WTC11 (cell line): Measurements from ENCODE around the gene SH3BGRL3. TPM values are rescaled to one million over a fixed set of nuclear protein-coding genes. Genes with fewer than 3 reads are reported as not detected.

Source experiments
- ATAC-seq: fragments of 200-7000 bp; cut with Tn5 transposase; 2 replicates; pipeline ENCODE4 v1.10.0; 2021; ENCODE audit warnings: mild to moderate bottlenecking, moderate library complexity
- CTCF ChIA-PET: fragments of 300-600 bp; sonication (Branson Sonifier 250); formaldehyde crosslinking; loops from one replicate; lab custom pipeline; 2021; ENCODE audit warnings: antibody characterized with exemption; lab: Charles Lee
- POLR2A ChIA-PET: fragments of 350-600 bp; sonication (Branson Sonifier 250); formaldehyde crosslinking; loops from one replicate; lab custom pipeline; 2021; ENCODE audit warnings: antibody characterized with exemption; lab: Charles Lee
- DNase-seq: peaks from one replicate; pipeline ENCODE4 v3.0.0; 2021; ENCODE audit warnings: low spot score
- H3K27ac Mint-ChIP-seq: 2 replicates; pipeline ENCODE4 v1.8.0; 2021; ENCODE audit warnings: mixed read lengths
- H3K27me3 Mint-ChIP-seq: 2 replicates; pipeline ENCODE4 v1.8.0; 2021; ENCODE audit warnings: low read depth, mild to moderate bottlenecking, moderate library complexity, mixed read lengths
- H3K36me3 Mint-ChIP-seq: 2 replicates; pipeline ENCODE4 v1.8.0; 2021; ENCODE audit warnings: mixed read lengths
- H3K4me1 Mint-ChIP-seq: 2 replicates; pipeline ENCODE4 v1.8.0; 2022; ENCODE audit warnings: mixed read lengths
- H3K4me3 Mint-ChIP-seq: 2 replicates; pipeline ENCODE4 v1.8.0; 2021; ENCODE audit warnings: mild to moderate bottlenecking, moderate library complexity, mixed read lengths
- H3K9me3 Mint-ChIP-seq: 2 replicates; pipeline ENCODE4 v1.8.0; 2021; ENCODE audit warnings: mixed read lengths
- AR ChIP-seq: fragments of 250-450 bp; sonication (Bioruptor Pico); IDR thresholded peaks from 2 replicates; pipeline ENCODE4 v1.9.0; 2021; ENCODE audit warnings: mild to moderate bottlenecking
- ARID4B ChIP-seq: sonication (generic); formaldehyde crosslinking; IDR thresholded peaks from 2 replicates; pipeline ENCODE4 v1.8.0; 2023; ENCODE audit warnings: missing genetic modification reagents, mild to moderate bottlenecking, borderline replicate concordance
- ETV6 ChIP-seq: sonication (generic); formaldehyde crosslinking; IDR thresholded peaks from 2 replicates; pipeline ENCODE4 v1.8.1; 2022; ENCODE audit warnings: mild to moderate bottlenecking, missing genetic modification reagents
- FOXJ3 ChIP-seq: sonication (generic); formaldehyde crosslinking; IDR thresholded peaks from 2 replicates; pipeline ENCODE4 v1.9.0; 2021; ENCODE audit warnings: missing genetic modification reagents, mild to moderate bottlenecking, borderline replicate concordance
- FOXP1 ChIP-seq: sonication (generic); formaldehyde crosslinking; IDR thresholded peaks from 2 replicates; pipeline ENCODE4 v1.8.0; 2022; ENCODE audit warnings: missing genetic modification reagents, mild to moderate bottlenecking, moderate library complexity, borderline replicate concordance
- GABPB1 ChIP-seq: sonication (generic); formaldehyde crosslinking; IDR thresholded peaks from 2 replicates; pipeline ENCODE4 v1.8.1; 2023; ENCODE audit warnings: mild to moderate bottlenecking, missing genetic modification reagents
- IRF2 ChIP-seq: sonication (generic); formaldehyde crosslinking; IDR thresholded peaks from 2 replicates; pipeline ENCODE4 v1.8.0; 2022; ENCODE audit warnings: low read depth, missing genetic modification reagents, borderline replicate concordance
- PRRX2 ChIP-seq: fragments of 250-450 bp; sonication (Bioruptor Pico); IDR thresholded peaks from 2 replicates; pipeline ENCODE4 v1.8.0; 2021; ENCODE audit warnings: mild to moderate bottlenecking
- ZNF263 ChIP-seq: sonication (generic); formaldehyde crosslinking; IDR thresholded peaks from 2 replicates; pipeline ENCODE4 v1.8.1; 2022; ENCODE audit warnings: low read depth, mild to moderate bottlenecking, moderate library complexity, missing genetic modification reagents
- total RNA-seq: library from RNA; stranded (reverse); gene quantifications from 3 replicates; pipeline ENCODE4 v1.2.3, GENCODE V29; 2021
- TF ChIP-seq, protein P1 (sequence below): sonication (generic); formaldehyde crosslinking; IDR thresholded peaks from 2 replicates; pipeline ENCODE4 v1.8.0; 2022; ENCODE audit warnings: mild to moderate bottlenecking, missing genetic modification reagents
- TF ChIP-seq, protein P2 (sequence below): sonication (generic); formaldehyde crosslinking; IDR thresholded peaks from 2 replicates; pipeline ENCODE4 v1.8.0; 2022; ENCODE audit warnings: mild to moderate bottlenecking, missing genetic modification reagents
- TF ChIP-seq, protein P3 (sequence below): sonication (generic); formaldehyde crosslinking; IDR thresholded peaks from 2 replicates; pipeline ENCODE4 v1.8.0; 2022; ENCODE audit warnings: mild to moderate bottlenecking, missing genetic modification reagents
- TF ChIP-seq, protein P4 (sequence below): sonication (generic); formaldehyde crosslinking; IDR thresholded peaks from 2 replicates; pipeline ENCODE4 v1.8.1; 2022; ENCODE audit warnings: mild to moderate bottlenecking, missing genetic modification reagents, moderate library complexity, borderline replicate concordance
- TF ChIP-seq, protein P5 (sequence below): sonication (generic); formaldehyde crosslinking; IDR thresholded peaks from 2 replicates; pipeline ENCODE4 v1.8.1; 2022; ENCODE audit warnings: low read depth, mild to moderate bottlenecking, moderate library complexity, missing genetic modification reagents, borderline replicate concordance
- TF ChIP-seq, protein P6 (sequence below): fragments of 250-450 bp; sonication (Bioruptor Pico); IDR thresholded peaks from 2 replicates; pipeline ENCODE4 v1.9.0; 2021; ENCODE audit warnings: moderate library complexity, mild to moderate bottlenecking, inconsistent platforms, borderline replicate concordance

Gene SH3BGRL3
- total RNA-seq, 1 experiment from 2014 or later: 70.8 TPM

- TF ChIP-seq ARID4B (CRISPR knock-in tag): no peak
- no peak for TF ChIP-seq ZNF263 (CRISPR knock-in tag)
- no peak for TF ChIP-seq ETV6 (CRISPR knock-in tag)
- TF ChIP-seq, protein P1, sequence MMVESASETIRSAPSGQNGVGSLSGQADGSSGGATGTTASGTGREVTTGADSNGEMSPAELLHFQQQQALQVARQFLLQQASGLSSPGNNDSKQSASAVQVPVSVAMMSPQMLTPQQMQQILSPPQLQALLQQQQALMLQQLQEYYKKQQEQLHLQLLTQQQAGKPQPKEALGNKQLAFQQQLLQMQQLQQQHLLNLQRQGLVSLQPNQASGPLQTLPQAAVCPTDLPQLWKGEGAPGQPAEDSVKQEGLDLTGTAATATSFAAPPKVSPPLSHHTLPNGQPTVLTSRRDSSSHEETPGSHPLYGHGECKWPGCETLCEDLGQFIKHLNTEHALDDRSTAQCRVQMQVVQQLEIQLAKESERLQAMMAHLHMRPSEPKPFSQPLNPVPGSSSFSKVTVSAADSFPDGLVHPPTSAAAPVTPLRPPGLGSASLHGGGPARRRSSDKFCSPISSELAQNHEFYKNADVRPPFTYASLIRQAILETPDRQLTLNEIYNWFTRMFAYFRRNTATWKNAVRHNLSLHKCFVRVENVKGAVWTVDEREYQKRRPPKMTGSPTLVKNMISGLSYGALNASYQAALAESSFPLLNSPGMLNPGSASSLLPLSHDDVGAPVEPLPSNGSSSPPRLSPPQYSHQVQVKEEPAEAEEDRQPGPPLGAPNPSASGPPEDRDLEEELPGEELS (CRISPR knock-in tag): no peak
- TF ChIP-seq, protein P2, sequence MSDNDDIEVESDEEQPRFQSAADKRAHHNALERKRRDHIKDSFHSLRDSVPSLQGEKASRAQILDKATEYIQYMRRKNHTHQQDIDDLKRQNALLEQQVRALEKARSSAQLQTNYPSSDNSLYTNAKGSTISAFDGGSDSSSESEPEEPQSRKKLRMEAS (CRISPR knock-in tag): no peak
- TF ChIP-seq AR: no peak
- TF ChIP-seq, protein P3, sequence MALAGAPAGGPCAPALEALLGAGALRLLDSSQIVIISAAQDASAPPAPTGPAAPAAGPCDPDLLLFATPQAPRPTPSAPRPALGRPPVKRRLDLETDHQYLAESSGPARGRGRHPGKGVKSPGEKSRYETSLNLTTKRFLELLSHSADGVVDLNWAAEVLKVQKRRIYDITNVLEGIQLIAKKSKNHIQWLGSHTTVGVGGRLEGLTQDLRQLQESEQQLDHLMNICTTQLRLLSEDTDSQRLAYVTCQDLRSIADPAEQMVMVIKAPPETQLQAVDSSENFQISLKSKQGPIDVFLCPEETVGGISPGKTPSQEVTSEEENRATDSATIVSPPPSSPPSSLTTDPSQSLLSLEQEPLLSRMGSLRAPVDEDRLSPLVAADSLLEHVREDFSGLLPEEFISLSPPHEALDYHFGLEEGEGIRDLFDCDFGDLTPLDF: no peak
- no peak for TF ChIP-seq FOXP1
- no peak for TF ChIP-seq PRRX2 (CRISPR knock-in tag)
- no peak for TF ChIP-seq FOXJ3 (CRISPR knock-in tag)
These were observed 17.3 kb downstream of the SH3BGRL3 start (continued) for GRCh38 chr1:26297057-26297790.

- no peaks in the 10 kb centered on the region for H3K36me3 Mint-ChIP-seq
- POLR2A ChIA-PET: no interaction called here
- H3K27ac Mint-ChIP-seq: no peak overlapping the region
- no peaks in the 10 kb centered on the region for H3K27me3 Mint-ChIP-seq
- CTCF ChIA-PET: interaction anchor here (2.2 kb wide), 1 partner anchor 12 kb away, joined by 10 read pairs; no protein-coding TSS in a partner anchor
- ATAC-seq (no peak), DNase-seq (no peak)
- peaks cover 3% of the 10 kb centered on the region for H3K4me1 Mint-ChIP-seq
- H3K4me3 Mint-ChIP-seq: no peak overlapping the region
- no peaks in the 10 kb centered on the region for H3K9me3 Mint-ChIP-seq
- TF ChIP-seq GABPB1 (CRISPR knock-in tag) (no peak), IRF2 (CRISPR knock-in tag) (no peak), ARID4B (CRISPR knock-in tag) (no peak), FOXP1 (no peak)
- TF ChIP-seq, protein P4, sequence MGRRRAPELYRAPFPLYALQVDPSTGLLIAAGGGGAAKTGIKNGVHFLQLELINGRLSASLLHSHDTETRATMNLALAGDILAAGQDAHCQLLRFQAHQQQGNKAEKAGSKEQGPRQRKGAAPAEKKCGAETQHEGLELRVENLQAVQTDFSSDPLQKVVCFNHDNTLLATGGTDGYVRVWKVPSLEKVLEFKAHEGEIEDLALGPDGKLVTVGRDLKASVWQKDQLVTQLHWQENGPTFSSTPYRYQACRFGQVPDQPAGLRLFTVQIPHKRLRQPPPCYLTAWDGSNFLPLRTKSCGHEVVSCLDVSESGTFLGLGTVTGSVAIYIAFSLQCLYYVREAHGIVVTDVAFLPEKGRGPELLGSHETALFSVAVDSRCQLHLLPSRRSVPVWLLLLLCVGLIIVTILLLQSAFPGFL (CRISPR knock-in tag): no peak
- TF ChIP-seq, protein P5, sequence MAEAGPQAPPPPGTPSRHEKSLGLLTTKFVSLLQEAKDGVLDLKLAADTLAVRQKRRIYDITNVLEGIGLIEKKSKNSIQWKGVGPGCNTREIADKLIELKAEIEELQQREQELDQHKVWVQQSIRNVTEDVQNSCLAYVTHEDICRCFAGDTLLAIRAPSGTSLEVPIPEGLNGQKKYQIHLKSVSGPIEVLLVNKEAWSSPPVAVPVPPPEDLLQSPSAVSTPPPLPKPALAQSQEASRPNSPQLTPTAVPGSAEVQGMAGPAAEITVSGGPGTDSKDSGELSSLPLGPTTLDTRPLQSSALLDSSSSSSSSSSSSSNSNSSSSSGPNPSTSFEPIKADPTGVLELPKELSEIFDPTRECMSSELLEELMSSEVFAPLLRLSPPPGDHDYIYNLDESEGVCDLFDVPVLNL: no peak
- TF ChIP-seq, protein P6, sequence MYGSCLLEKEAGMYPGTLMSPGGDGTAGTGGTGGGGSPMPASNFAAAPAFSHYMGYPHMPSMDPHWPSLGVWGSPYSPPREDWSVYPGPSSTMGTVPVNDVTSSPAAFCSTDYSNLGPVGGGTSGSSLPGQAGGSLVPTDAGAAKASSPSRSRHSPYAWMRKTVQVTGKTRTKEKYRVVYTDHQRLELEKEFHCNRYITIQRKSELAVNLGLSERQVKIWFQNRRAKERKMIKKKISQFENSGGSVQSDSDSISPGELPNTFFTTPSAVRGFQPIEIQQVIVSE: no peak
These were observed 17.9 kb downstream of the SH3BGRL3 start for GRCh38 chr1:26297791-26298124.
